ENCODE results near the gene FBXL3. TPM values are rescaled to one million over a fixed set of nuclear protein-coding genes. Genes with fewer than 3 reads are reported as not detected.
A peak's percentile ranks its signal among the peaks of the same experiment; 100 is the strongest.

Gene FBXL3
- total RNA-seq, 1 experiment from 2014 or later, result 22.0 TPM

DNA sequence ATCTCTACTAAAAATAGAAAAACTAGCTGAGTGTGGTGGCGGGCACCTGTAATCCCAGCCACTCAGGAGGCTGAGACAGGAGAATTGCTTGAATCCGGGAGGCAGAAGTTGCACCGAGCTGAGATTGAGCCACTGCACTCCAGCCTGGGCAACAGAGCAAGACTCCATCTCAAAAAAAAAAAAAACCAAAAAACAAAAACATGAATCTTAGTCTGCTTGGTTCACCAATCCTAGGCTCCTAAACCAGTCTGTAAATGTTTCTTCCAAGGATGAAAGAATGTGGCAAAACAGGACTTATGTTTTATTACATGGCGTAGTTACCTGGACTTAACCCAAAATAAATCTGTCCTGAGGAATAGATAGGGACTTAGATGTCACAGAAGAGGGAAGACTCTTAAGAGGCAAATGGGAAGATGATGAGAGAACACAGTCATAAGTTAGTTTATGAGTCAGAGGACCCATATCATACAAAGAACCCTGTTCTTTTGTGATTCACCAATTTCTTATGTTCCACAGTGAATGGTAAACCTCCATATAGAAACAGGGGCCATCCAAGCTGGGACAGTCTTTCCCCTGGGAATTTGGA is 6.9 kb upstream of the FBXL3 start:
- Histone ChIP-seq H3K27ac (no peak overlapping the region), H3K4me1 (replicated peaks; ENCODE audit: insufficient read depth) (peaks cover 19% of the 10 kb centered on the region), H3F3A (ENCODE audit: insufficient read depth, low read depth) (peaks cover 8% of the 10 kb centered on the region; the same call in 1 of the 2 replicates), H3K4me3 (no peak overlapping the region), H3K9me2 (ENCODE audit: insufficient read depth) (no peaks in the 10 kb centered on the region; the same call in 1 of the 2 replicates), H3K27me3 (ENCODE audit: insufficient read depth, low read depth) (no peaks in the 10 kb centered on the region), H3K36me3 (ENCODE audit: low read depth) (no peaks in the 10 kb centered on the region), H2AFZ (no peak overlapping the region), H3K4me2 (no peak overlapping the region), H3K79me2 (ENCODE audit: low read depth) (no peaks in the 10 kb centered on the region), H4K20me1 (ENCODE audit: insufficient read depth) (no peaks in the 10 kb centered on the region), H3K9me3 (ENCODE audit: insufficient read depth, low read depth) (no peaks in the 10 kb centered on the region)
- no TSS peak for BruUV-seq (replicated peaks)
- ChIA-PET POLR2A (ENCODE audit: unreplicated experiment) (interaction anchor here (0.6 kb wide), 1 partner anchor 130 kb away, joined by 4 read pairs; no protein-coding TSS in a partner anchor), CTCF (interaction anchor here (0.6 kb wide), 1 partner anchor 43 kb away, joined by 3 read pairs; no protein-coding TSS in a partner anchor)
- DNase-seq, result no peak
- intact Hi-C loops (cut with micrococcal nuclease; ENCODE audit: unreplicated experiment), result no loop called here
- TF ChIP-seq, protein P1, sequence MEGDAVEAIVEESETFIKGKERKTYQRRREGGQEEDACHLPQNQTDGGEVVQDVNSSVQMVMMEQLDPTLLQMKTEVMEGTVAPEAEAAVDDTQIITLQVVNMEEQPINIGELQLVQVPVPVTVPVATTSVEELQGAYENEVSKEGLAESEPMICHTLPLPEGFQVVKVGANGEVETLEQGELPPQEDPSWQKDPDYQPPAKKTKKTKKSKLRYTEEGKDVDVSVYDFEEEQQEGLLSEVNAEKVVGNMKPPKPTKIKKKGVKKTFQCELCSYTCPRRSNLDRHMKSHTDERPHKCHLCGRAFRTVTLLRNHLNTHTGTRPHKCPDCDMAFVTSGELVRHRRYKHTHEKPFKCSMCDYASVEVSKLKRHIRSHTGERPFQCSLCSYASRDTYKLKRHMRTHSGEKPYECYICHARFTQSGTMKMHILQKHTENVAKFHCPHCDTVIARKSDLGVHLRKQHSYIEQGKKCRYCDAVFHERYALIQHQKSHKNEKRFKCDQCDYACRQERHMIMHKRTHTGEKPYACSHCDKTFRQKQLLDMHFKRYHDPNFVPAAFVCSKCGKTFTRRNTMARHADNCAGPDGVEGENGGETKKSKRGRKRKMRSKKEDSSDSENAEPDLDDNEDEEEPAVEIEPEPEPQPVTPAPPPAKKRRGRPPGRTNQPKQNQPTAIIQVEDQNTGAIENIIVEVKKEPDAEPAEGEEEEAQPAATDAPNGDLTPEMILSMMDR (conservative IDR thresholded peaks at IDR 0.05), result no peak
- TF ChIP-seq EZH2 (IDR thresholded peaks at IDR 0.05; ENCODE audit: low read depth), result no peak

DNA sequence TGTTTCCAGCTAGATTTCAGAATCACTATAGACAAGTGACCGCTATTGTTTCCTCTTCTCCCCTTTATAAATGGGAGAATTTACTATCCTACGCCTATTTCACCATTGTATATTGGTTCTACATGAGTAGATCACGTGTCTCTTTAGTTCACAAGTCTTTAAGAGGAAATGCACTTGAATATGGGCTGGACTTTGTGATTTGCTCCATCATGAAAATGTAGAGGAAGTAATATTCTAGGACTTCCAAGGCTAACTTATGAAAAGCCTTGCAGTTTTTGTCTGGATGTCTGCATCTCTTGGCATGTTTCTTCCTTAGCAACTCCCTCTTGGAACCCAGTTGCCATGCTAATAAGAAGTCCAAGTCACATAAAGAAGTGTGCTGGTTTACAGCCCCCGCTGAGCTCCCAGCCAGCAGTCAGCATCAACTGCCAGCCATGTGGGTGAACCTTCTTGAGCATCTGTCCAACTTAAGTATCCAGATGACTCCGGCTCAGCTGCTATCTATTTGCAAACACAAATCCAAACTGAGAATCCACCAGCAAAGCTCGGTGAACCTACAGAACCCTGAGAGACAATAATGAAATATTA is 4.8 kb upstream of the FBXL3 start:
- Histone ChIP-seq H3K27me3 (ENCODE audit: insufficient read depth, low read depth) (no peaks in the 10 kb centered on the region), H3K9me3 (ENCODE audit: insufficient read depth, low read depth) (no peaks in the 10 kb centered on the region), H3K4me2 (no peak overlapping the region), H3K27ac (no peak overlapping the region), H4K20me1 (ENCODE audit: insufficient read depth) (no peaks in the 10 kb centered on the region), H3K9me2 (ENCODE audit: insufficient read depth) (no peaks in the 10 kb centered on the region; the same call in 1 of the 2 replicates), H3K4me3 (no peak overlapping the region), H2AFZ (no peak overlapping the region), H3K4me1 (replicated peaks; ENCODE audit: insufficient read depth) (peaks cover 32% of the 10 kb centered on the region), H3F3A (ENCODE audit: insufficient read depth, low read depth) (peaks cover 8% of the 10 kb centered on the region; the same call in 1 of the 2 replicates), H3K79me2 (ENCODE audit: low read depth) (no peaks in the 10 kb centered on the region), H3K36me3 (ENCODE audit: low read depth) (no peaks in the 10 kb centered on the region)
- no TSS peak for BruUV-seq (replicated peaks)
- ChIA-PET CTCF (interaction anchor here (0.5 kb wide), 1 partner anchor 522 kb away, joined by 3 read pairs; no protein-coding TSS in a partner anchor), POLR2A (ENCODE audit: unreplicated experiment) (no interaction called here)
- TF ChIP-seq EZH2 (IDR thresholded peaks at IDR 0.05; ENCODE audit: low read depth), result no peak
- TF ChIP-seq, protein P1 (conservative IDR thresholded peaks at IDR 0.05), result no peak
- intact Hi-C loops (cut with micrococcal nuclease; ENCODE audit: unreplicated experiment), result no loop called here
- DNase-seq, result no peak

DNA sequence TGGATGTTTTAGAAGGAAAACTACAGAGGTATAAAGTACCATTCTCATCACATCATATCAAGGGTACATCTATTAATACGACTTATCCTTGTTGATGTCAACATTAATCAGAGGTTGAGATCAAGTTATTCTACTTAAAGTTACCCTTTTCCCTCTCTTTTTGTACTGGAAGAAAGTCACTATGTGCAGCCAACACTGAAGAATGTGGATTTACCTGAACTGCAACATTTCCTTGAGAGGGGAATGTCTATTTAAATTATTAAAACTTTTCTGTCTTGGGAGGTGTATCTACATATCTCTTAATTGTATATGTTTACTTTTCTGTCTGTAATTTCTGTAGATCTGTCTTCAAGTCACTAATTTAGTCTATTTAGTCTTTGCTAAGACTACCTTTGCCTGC is 2.5 kb upstream of the FBXL3 start:
- no peaks in the 10 kb centered on the region for H3K27me3 ChIP-seq (ENCODE audit: insufficient read depth, low read depth)
- peak in 1 of 2 experiments; percentile 72 for DNase-seq
- ChIA-PET CTCF (no interaction called here), POLR2A (ENCODE audit: unreplicated experiment) (no interaction called here)
- peaks cover 20% of the 10 kb centered on the region for H3K79me2 ChIP-seq (ENCODE audit: low read depth)
- intact Hi-C loops (cut with micrococcal nuclease; ENCODE audit: unreplicated experiment), result loop anchor here (5.0 to 10.0 kb wide), 2 partner anchors 445 to 478 kb away; no protein-coding TSS in a partner anchor
- H3F3A ChIP-seq (ENCODE audit: insufficient read depth, low read depth), result peaks cover 8% of the 10 kb centered on the region; the same call in 1 of the 2 replicates
- H3K36me3 ChIP-seq (ENCODE audit: low read depth), result 0 out of 2 replicates have a peak, but pooled peaks cover 3% of the 10 kb centered on the region
- peaks cover 41% of the 10 kb centered on the region for H3K4me1 ChIP-seq (replicated peaks; ENCODE audit: insufficient read depth)
- no peaks in the 10 kb centered on the region for H3K9me3 ChIP-seq (ENCODE audit: insufficient read depth, low read depth)
- H4K20me1 ChIP-seq (ENCODE audit: insufficient read depth), result peaks cover 19% of the 10 kb centered on the region
- peak overlapping the region; percentile 47 for H3K4me2 ChIP-seq
- TF ChIP-seq, protein P1 (conservative IDR thresholded peaks at IDR 0.05), result no peak
- TF ChIP-seq EZH2 (IDR thresholded peaks at IDR 0.05; ENCODE audit: low read depth), result no peak
- BruUV-seq (replicated peaks), result no TSS peak
- no peaks in the 10 kb centered on the region; the same call in 1 of the 2 replicates for H3K9me2 ChIP-seq (ENCODE audit: insufficient read depth)
- H2AFZ ChIP-seq, result no peak overlapping the region
- no peak overlapping the region for H3K4me3 ChIP-seq
- H3K27ac ChIP-seq, result no peak overlapping the region
